HT1080 (cell line): Measurements from ENCODE around the gene BRSK2. TPM values are rescaled to one million over a fixed set of nuclear protein-coding genes. Genes with fewer than 3 reads are reported as not detected.

Experiments used
- DNase-seq: peaks from one replicate; pipeline ENCODE4 v3.0.0-alpha.2; 2015; ENCODE audit warnings: low read depth
- total RNA-seq: library from RNA; depleted of rRNA; stranded (reverse); fragments of >200 nt; shearing (Covaris generic); gene quantifications from 2 replicates; pipeline ENCODE4 v1.2.3, GENCODE V29; 2014; rRNA removed

BRSK2 gene
- total RNA-seq, 1 experiment from 2014 or later: 0.58 TPM

DNA sequence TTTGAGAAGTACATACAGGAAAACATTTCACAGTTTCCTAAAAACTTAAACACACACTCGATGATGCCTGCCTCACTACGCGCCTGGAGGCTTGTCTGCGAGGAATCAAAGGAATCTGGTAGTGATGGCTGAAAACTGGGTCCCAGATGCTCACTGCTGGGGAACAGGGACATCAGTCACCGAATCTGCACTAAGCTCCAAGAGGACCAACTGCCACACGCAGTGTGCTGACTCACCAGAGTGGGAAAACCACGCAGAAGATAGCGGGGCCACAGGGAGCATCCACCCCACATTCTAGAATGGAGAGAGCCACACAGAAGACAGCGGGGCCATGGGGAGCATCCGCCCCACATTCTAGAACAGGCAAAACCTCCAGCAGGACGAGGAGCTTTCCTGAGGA, 121.2 kb downstream of the BRSK2 start:
- DNase-seq: no peak

DNA sequence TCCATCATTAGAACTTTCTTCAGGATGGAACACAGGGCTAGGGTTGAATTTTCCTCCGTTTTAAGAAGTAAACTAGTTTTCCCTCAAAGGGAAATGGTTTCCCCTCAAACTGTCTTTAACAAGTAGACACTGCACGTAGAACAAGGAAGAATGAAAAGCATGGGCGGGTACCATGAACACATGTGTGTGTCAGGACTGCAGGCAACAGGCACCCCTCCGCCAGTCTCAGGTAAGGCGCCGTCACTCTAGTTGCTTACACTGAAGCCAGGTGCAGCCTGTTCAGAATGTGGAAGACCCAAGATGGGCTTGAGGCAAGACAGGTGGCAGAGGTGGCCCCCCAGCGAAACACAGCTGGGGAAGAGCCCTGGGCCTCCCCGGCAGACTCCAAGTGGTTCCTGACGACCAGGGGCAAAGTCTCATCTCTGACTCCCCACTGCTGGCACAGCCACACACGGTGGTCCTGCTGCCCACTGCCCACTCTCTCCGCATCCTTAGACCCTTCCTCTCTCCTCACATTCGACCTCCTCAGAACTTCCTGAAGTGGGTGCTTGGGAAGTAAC, 122.3 kb downstream of the BRSK2 start:
- DNase-seq: no peak

Other genes with a start within 250 kb of the BRSK2 start
- gene MUC5AC, start 232.0 kb upstream of the BRSK2 start, total RNA-seq: not detected in 2 replicates
- gene MUC5B, start 166.9 kb upstream of the BRSK2 start, total RNA-seq: 0.03 TPM in 1 of 2 replicates, not detected in the other
- 19.2 and 22.7 TPM in 2 replicates for gene TOLLIP, start 80.3 kb upstream of the BRSK2 start, total RNA-seq
- 31.1 and 38.7 TPM in 2 replicates for gene MOB2, start 96.8 kb downstream of the BRSK2 start, total RNA-seq
- gene DUSP8, start 182.3 kb downstream of the BRSK2 start, total RNA-seq: 0.07 and 0.40 TPM in 2 replicates
- gene KRTAP5-1, start 195.3 kb downstream of the BRSK2 start, total RNA-seq: not detected in 2 replicates
- not detected in 2 replicates for gene KRTAP5-2, start 208.4 kb downstream of the BRSK2 start, total RNA-seq
- not detected in 2 replicates for gene KRTAP5-3, start 218.5 kb downstream of the BRSK2 start, total RNA-seq
- not detected in 2 replicates for gene KRTAP5-4, start 232.2 kb downstream of the BRSK2 start, total RNA-seq
- not detected in 2 replicates for gene KRTAP5-5, start 239.8 kb downstream of the BRSK2 start, total RNA-seq